HepG2 (cell line): Measurements from ENCODE around the gene DNAAF3. TPM values are rescaled to one million over a fixed set of nuclear protein-coding genes. Genes with fewer than 3 reads are reported as not detected.

Experiments used
- ELF1 ChIP-seq: sonication (generic); formaldehyde crosslinking; IDR thresholded peaks from 2 replicates; pipeline ENCODE4 v1.4.0; 2020; ENCODE audit warnings: missing genetic modification reagents
- GFI1 ChIP-seq: sonication (generic); formaldehyde crosslinking; IDR thresholded peaks from 2 replicates; pipeline ENCODE4 v1.5.0; 2020; ENCODE audit warnings: missing genetic modification reagents, mild to moderate bottlenecking, borderline replicate concordance
- KAT8 ChIP-seq: IDR thresholded peaks from 2 replicates; pipeline ENCODE4 v1.6.1; 2016; ENCODE audit warnings: missing genetic modification reagents, missing compliant biosample characterization
- MTF2 ChIP-seq: sonication (generic); formaldehyde crosslinking; IDR thresholded peaks from 2 replicates; pipeline ENCODE4 v1.5.0; 2020; ENCODE audit warnings: missing genetic modification reagents, borderline replicate concordance
- NFIC ChIP-seq: IDR thresholded peaks from 2 replicates; pipeline ENCODE4 v1.6.1; 2012; ENCODE audit warnings: mild to moderate bottlenecking, low read length, inconsistent platforms
- RBFOX2 ChIP-seq: fragments of 200-400 bp; formaldehyde crosslinking; IDR thresholded peaks from 2 replicates; pipeline ENCODE4 v1.6.1; 2017; ENCODE audit warnings: low read depth, mild to moderate bottlenecking, low read length
- TEAD2 ChIP-seq: sonication (generic); formaldehyde crosslinking; IDR thresholded peaks from 2 replicates; pipeline ENCODE4 v1.9.0; 2021; ENCODE audit warnings: missing genetic modification reagents
- ZC3H4 ChIP-seq: sonication (generic); formaldehyde crosslinking; IDR thresholded peaks from 2 replicates; pipeline ENCODE4 v1.4.0; 2020; ENCODE audit warnings: missing genetic modification reagents, borderline replicate concordance
- ZNF121 ChIP-seq: sonication (generic); formaldehyde crosslinking; IDR thresholded peaks from 2 replicates; pipeline ENCODE4 v1.5.0; 2020; ENCODE audit warnings: mild to moderate bottlenecking, missing genetic modification reagents
- ZNF510 ChIP-seq: sonication (generic); formaldehyde crosslinking; IDR thresholded peaks from 2 replicates; pipeline ENCODE4 v1.4.0; 2020; ENCODE audit warnings: low read depth, mild to moderate bottlenecking, missing genetic modification reagents
- ZNF619 ChIP-seq: sonication (generic); formaldehyde crosslinking; IDR thresholded peaks from 2 replicates; pipeline ENCODE4 v1.4.0; 2020; ENCODE audit warnings: mild to moderate bottlenecking, missing genetic modification reagents
- polyA plus RNA-seq, 8 experiments: library from polyadenylated mRNA; depleted of rRNA in 3 of 8; stranded (reverse) in 7 of 8; unstranded in 1 of 8; fragments of >200 nt; fragmentation: Illumina TruSeq in 4 of 8; extraction: Trizol in 4 of 8; gene quantifications; 2 replicates each; pipeline versions ENCODE4 v1.2.1 to v1.2.3, GENCODE V29; 2011 to 2016; ENCODE audit warnings: low read depth in 4 of 8, missing spikeins in 1 of 8, mixed read lengths in 1 of 8; ENCODE audit not compliant: insufficient read depth in 1 of 8
- total RNA-seq, 5 experiments: library from RNA; depleted of rRNA; stranded (reverse); fragments of >200 nt; fragmentation: Illumina TruSeq; extraction: Trizol; gene quantifications; 2 replicates each; pipeline ENCODE4 v1.2.3, GENCODE V29; 2016; ENCODE audit warnings: low read depth in 1 of 5
- TF ChIP-seq, protein P1 (sequence below): sonication (generic); formaldehyde crosslinking; IDR thresholded peaks from 2 replicates; pipeline ENCODE4 v1.5.0; 2020; ENCODE audit warnings: missing genetic modification reagents
- TF ChIP-seq, protein P2 (sequence below), 2 experiments: sonication (generic) in 1 of 2; formaldehyde crosslinking in 1 of 2; IDR thresholded peaks; 2 replicates each; pipeline versions ENCODE4 v1.4.0 to v1.6.1; 2018 to 2020; ENCODE audit warnings: missing genetic modification reagents in 2 of 2, borderline replicate concordance in 1 of 2, low read depth in 1 of 2, mild to moderate bottlenecking in 1 of 2, missing biosample characterization in 1 of 2
- TF ChIP-seq, protein P3 (sequence below): sonication (generic); formaldehyde crosslinking; IDR thresholded peaks from 2 replicates; pipeline ENCODE4 v1.8.0; 2022; ENCODE audit warnings: mild to moderate bottlenecking, missing genetic modification reagents, borderline replicate concordance
- TF ChIP-seq, protein P4 (sequence below): sonication (generic); formaldehyde crosslinking; IDR thresholded peaks from 2 replicates; pipeline ENCODE4 v1.4.0; 2020; ENCODE audit warnings: missing genetic modification reagents
- TF ChIP-seq, protein P5 (sequence below): sonication (generic); formaldehyde crosslinking; IDR thresholded peaks from 2 replicates; pipeline ENCODE4 v1.8.0; 2022; ENCODE audit warnings: low read depth, missing genetic modification reagents
- TF ChIP-seq, protein P6 (sequence below): IDR thresholded peaks from 2 replicates; pipeline ENCODE4 v1.6.1; 2018; ENCODE audit warnings: missing genetic modification reagents
- TF ChIP-seq, protein P7 (sequence below): sonication (generic); formaldehyde crosslinking; IDR thresholded peaks from 2 replicates; pipeline ENCODE4 v1.5.1; 2020; ENCODE audit warnings: missing genetic modification reagents, mild to moderate bottlenecking, borderline replicate concordance

DNAAF3 gene
- total and polyA plus RNA-seq, 2 of the 13 experiments (the other 11 are each of a cell fraction or from before 2014, with no cell fraction given) = 0.30 to 0.40 TPM

DNA sequence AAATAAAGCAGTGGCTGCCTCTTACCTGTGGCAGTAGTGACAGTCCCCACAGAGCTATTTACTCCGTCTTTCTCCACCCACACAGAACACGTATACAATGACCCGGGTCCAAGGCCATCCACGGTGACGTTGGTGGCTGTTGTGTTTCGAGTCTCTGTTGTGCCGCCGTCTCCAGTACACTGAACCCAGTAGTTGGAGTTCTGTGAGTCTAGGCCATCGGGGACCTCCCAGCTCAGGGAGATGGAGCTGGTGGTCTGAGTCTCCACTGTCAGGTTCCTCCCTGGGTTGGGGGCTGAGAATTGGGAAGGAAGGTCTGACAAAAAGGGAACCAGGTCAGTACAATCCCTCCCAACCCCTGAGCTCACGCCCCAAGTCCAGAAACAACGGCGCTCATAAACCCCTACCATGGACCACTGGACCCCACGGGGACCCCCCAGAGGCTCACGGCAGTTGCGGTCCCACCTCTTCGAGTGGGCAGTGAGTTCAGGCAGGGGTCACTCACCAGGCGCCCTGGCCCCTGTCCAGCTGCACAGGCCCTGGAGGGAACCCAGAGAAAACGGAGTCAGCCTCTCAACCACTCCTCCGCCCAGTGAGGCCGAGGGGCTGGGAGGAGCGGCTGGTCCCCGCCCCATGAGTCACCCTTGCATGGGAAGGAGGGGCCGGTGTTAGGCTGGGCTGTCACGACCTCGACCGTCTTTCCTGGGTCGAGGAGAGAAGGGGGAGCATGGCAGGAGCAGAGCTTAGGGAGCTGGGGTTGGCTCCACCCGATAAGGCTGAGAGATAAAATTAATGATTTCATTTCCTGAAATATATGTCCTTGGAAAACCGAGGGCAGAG lies 40.5 kb upstream of the DNAAF3 start (continued):
- TF ChIP-seq, protein P1, sequence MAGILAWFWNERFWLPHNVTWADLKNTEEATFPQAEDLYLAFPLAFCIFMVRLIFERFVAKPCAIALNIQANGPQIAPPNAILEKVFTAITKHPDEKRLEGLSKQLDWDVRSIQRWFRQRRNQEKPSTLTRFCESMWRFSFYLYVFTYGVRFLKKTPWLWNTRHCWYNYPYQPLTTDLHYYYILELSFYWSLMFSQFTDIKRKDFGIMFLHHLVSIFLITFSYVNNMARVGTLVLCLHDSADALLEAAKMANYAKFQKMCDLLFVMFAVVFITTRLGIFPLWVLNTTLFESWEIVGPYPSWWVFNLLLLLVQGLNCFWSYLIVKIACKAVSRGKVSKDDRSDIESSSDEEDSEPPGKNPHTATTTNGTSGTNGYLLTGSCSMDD (CRISPR knock-in tag) = no peak
- TF ChIP-seq, protein P2, sequence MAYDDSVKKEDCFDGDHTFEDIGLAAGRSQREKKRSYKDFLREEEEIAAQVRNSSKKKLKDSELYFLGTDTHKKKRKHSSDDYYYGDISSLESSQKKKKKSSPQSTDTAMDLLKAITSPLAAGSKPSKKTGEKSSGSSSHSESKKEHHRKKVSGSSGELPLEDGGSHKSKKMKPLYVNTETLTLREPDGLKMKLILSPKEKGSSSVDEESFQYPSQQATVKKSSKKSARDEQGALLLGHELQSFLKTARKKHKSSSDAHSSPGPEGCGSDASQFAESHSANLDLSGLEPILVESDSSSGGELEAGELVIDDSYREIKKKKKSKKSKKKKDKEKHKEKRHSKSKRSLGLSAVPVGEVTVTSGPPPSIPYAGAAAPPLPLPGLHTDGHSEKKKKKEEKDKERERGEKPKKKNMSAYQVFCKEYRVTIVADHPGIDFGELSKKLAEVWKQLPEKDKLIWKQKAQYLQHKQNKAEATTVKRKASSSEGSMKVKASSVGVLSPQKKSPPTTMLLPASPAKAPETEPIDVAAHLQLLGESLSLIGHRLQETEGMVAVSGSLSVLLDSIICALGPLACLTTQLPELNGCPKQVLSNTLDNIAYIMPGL (CRISPR knock-in tag; IDR thresholded peaks at IDR 0.05; ENCODE audit: borderline replicate concordance in 1 of 2, low read depth in 1 of 2) = peak; percentile 4 to 63; a peak in 3 of 4 replicates
- TF ChIP-seq, protein P3, sequence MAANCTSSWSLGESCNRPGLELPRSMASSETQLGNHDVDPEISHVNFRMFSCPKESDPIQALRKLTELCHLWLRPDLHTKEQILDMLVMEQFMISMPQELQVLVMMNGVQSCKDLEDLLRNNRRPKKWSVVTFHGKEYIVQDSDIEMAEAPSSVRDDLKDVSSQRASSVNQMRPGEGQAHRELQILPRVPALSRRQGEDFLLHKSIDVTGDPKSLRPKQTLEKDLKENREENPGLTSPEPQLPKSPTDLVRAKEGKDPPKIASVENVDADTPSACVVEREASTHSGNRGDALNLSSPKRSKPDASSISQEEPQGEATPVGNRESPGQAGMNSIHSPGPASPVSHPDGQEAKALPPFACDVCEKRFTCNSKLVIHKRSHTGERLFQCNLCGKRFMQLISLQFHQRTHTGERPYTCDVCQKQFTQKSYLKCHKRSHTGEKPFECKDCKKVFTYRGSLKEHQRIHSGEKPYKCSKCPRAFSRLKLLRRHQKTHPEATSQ (CRISPR knock-in tag) = peak; percentile 72; the same call in 1 of the 2 replicates
- TF ChIP-seq ELF1 = no peak
- TF ChIP-seq KAT8 (CRISPR knock-in tag) = peak; percentile 24; the same call in 1 of the 2 replicates
- TF ChIP-seq MTF2 (CRISPR knock-in tag) = no peak
- TF ChIP-seq ZNF619 (CRISPR knock-in tag) = 0 out of 2 replicates have a peak, but pooled peaks have one; percentile 78
- TF ChIP-seq, protein P4, sequence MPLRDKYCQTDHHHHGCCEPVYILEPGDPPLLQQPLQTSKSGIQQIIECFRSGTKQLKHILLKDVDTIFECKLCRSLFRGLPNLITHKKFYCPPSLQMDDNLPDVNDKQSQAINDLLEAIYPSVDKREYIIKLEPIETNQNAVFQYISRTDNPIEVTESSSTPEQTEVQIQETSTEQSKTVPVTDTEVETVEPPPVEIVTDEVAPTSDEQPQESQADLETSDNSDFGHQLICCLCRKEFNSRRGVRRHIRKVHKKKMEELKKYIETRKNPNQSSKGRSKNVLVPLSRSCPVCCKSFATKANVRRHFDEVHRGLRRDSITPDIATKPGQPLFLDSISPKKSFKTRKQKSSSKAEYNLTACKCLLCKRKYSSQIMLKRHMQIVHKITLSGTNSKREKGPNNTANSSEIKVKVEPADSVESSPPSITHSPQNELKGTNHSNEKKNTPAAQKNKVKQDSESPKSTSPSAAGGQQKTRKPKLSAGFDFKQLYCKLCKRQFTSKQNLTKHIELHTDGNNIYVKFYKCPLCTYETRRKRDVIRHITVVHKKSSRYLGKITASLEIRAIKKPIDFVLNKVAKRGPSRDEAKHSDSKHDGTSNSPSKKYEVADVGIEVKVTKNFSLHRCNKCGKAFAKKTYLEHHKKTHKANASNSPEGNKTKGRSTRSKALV = no peak
- TF ChIP-seq GFI1 (CRISPR knock-in tag) = no peak; the same call in 1 of the 2 replicates
- peak; percentile 84 for TF ChIP-seq RBFOX2
- TF ChIP-seq, protein P5, sequence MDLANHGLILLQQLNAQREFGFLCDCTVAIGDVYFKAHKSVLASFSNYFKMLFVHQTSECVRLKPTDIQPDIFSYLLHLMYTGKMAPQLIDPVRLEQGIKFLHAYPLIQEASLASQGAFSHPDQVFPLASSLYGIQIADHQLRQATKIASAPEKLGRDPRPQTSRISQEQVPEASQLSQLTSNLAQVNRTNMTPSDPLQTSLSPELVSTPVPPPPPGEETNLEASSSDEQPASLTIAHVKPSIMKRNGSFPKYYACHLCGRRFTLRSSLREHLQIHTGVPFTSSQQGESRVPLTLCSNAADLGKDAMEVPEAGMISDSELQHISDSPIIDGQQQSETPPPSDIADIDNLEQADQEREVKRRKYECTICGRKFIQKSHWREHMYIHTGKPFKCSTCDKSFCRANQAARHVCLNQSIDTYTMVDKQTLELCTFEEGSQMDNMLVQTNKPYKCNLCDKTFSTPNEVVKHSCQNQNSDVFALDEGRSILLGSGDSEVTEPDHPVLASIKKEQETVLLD = no peak
- no peak for TF ChIP-seq TEAD2 (CRISPR knock-in tag)
- TF ChIP-seq ZC3H4 = no peak
- TF ChIP-seq ZNF510 (CRISPR knock-in tag) = no peak
- TF ChIP-seq, protein P6, sequence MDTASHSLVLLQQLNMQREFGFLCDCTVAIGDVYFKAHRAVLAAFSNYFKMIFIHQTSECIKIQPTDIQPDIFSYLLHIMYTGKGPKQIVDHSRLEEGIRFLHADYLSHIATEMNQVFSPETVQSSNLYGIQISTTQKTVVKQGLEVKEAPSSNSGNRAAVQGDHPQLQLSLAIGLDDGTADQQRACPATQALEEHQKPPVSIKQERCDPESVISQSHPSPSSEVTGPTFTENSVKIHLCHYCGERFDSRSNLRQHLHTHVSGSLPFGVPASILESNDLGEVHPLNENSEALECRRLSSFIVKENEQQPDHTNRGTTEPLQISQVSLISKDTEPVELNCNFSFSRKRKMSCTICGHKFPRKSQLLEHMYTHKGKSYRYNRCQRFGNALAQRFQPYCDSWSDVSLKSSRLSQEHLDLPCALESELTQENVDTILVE (CRISPR knock-in tag) = peak; percentile 69; the same call in 1 of the 2 replicates
- TF ChIP-seq NFIC = no peak
- TF ChIP-seq, protein P7, sequence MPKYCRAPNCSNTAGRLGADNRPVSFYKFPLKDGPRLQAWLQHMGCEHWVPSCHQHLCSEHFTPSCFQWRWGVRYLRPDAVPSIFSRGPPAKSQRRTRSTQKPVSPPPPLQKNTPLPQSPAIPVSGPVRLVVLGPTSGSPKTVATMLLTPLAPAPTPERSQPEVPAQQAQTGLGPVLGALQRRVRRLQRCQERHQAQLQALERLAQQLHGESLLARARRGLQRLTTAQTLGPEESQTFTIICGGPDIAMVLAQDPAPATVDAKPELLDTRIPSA = no peak
- TF ChIP-seq ZNF121 (CRISPR knock-in tag) = no peak
